ENCODE results near the gene ADA.

Gene ADA

DNA sequence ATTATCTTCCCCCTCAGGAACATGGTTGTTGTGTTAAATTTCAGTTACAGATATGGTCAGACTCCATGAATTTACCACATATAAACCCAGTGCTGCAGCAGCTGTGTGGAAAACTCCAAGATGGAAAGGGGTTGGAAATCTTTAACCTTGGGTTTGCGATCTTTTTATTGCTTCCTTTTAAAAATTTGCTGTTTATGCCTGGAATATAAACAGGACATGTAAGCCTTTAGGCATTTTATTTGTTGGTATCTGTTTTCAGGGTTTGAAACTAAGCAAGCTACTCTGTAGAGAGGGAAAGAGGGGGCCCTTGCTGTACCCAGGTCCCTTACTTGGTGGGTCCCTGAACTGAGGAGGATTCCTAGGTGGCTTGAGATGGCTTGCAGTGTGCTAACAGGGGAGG, 68.3 kb downstream of the ADA start:
- no peak for DNase-seq (ENCODE audit: low read depth in 3 of 3, low spot score in 1 of 3)

DNA sequence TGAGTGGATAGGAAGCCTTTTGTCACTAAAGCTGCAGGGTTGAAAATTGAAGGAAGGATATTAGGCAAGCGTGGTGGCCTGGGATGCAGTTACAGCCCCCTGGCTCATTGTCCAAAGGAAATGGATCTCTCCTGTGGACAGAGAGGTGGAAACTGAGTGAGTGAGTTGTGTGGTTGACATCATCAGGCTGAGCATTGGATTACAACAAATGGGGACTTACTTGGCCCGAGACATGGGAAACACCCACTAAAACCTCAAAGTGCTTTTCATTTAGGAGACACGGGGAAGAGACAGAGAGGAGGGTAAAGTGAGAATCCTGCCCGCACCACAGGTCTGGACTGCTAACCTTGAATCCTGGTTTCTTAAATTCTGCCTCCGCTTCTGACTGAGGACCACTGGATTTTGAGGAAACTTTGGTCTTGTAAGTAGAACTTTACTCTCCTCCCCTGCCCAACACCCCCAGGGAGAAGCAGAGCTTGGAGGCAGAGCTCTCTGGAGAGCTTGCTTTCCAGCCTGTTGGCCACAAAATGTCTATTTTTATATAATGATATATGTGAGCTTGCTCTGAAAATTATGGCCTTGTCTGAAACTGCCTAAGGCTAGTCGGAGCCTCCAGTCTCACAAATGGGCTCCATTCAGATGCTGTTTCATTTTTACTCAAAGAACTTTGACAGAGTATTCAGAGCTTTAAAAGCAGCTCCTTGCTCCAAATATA, 69.0 kb downstream of the ADA start, which contains the start of gene PKIG:
Gene PKIG (plus strand): TSS at position 269 of the 715 bp plus-strand sequence. CDS start 31,978 bp downstream, outside the sequence.
- no peak for DNase-seq (ENCODE audit: low read depth in 3 of 3, low spot score in 1 of 3)

DNA sequence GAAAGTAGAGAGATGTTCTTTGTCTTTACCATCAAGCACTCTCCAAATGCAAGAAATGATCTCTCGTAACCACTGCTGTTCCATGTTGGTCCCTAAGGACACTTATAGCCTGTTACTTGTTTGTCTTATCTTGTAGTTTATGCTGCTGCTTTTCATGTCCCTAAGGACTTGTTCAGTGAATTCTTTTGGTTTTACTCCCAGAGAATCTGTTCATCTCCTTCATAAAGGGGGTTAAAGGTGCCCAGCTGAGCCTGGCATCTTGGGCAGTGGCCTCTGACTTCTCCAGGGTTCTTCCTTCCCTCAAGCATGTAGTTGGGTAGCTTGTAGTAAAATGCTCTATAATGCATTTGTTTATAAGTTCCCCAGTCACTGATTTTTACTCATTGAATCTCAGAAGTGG, 70.0 kb downstream of the ADA start:
- DNase-seq (ENCODE audit: low read depth in 3 of 3, low spot score in 1 of 3), result no peak

DNA sequence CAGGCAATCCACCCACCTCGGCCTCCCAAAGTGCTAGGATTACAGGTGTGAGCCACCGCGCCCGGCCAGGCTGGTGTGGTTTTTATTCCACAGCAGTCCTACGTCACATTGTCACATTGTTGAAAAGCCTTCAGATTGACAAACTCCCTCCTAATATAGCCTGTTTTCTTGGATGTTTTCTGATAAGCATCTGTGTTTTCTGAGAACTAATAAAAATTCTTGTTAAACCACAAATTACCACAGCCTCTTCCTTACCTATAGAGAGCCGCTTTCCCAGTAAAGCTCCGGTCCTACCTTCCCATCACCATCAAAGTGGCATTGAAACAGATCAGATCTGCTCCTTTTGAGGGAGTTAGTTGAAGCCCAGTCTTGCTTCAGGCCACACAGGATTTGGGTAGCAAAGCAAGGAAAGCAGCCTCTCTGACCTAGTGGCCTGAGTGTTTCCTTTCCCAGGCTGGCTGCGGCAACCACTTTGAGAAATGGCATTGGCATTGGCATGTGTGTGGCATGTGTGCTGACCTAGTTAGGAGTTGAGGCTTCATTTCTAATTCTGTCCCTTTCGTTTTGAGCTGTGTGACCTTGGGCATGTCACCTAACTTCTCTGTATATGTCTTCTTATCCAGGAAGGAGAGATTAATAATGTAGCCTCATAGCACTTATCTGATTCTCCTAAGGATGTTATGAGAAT, 70.8 kb downstream of the ADA start:
- DNase-seq (ENCODE audit: low read depth in 3 of 3, low spot score in 1 of 3), result no peak

DNA sequence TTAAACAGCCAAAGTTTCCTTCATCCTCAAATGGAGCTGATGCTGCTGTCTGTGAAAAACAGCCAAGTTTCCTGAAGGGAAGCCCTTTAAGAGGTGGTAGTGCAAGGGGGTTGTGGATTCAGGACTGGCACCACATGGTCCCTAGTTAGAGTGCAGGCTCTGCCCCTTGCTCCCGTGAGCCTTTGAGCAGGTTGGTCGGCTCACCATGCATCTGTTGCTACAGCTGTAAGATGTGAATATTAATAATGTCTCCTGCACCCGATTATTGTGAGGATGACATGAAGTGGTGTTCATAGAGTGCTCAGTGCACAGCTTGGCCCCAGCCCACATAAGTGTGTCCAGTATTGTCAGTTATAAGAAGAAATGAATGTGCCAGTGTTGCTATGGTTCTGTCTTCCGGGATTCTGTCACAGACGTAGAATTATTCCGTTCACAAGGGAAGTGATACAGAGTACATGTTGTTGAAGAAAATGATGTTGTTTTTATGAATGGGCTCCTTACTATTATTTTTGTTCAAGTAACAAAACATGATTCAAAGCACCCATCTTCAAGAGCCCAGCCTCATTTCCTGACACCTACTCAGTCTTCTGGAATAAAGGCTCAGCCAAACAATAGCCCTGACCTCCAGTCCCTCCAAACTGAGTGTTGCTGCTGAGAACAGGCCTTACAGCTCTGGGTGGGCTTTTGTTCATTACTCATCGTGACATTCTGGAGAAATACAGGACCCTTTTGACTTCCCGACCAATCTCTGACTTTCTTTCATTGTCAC, 72.0 kb downstream of the ADA start:
- DNase-seq (ENCODE audit: low read depth in 3 of 3, low spot score in 1 of 3), result no peak

DNA sequence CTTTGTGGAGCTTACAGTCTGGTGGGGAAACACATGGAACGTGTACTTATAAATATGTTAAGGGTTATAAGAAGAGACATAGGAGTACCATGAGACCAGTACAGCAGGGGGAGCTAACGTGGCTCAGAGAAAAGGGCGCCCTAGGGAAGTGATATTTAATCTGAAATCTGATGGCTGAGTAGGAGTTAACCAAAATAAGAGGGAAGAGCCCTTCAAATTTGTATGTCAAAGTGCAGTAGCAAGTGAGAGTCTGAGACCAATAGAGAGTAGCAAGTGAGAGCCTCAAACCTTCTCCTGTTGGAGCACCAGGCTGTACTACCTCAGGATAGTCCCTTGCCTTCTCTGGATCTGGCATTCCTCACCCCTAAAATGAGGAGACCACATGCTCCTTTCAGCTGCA, 75.2 kb downstream of the ADA start:
- DNase-seq (ENCODE audit: low read depth in 3 of 3, low spot score in 1 of 3), result no peak

DNA sequence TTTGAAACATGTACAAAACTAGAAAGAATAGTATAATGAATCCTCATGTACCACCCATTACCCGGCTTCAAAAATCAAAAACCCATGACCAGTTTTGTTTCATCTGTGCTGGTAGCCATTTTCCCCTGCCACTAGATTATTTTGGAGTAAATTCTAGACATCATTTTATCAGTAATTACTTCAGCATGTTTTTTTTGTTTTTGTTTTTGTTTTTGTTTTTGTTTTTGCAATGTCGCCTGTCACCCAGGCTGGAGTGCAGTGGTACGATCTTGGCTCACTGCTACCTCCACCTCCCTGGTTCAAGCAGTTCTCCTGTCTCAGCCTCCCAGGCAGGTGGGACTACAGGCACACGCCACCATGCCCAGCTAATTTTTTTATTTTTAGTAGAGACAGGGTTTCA, 77.1 kb downstream of the ADA start:
- no peak for DNase-seq (ENCODE audit: low read depth in 3 of 3, low spot score in 1 of 3)

DNA sequence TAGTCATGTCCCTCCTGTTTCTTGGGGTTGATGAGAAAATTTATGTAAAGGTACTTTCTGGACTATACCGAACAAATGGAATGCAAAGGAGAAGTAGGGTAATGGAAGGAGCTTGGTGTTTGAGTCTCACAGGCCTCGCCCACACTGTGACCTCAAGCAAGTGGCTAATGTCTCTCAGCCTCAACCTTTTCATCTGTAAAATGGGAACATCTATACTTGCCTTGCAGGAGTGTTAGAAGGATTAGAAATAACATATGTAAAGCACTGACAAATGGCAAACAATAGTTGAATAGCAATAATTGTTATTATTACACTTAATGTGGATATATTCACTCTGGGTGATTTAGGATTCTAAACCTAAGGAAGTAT, 78.0 kb downstream of the ADA start:
- DNase-seq (ENCODE audit: low read depth in 3 of 3, low spot score in 1 of 3), result no peak

DNA sequence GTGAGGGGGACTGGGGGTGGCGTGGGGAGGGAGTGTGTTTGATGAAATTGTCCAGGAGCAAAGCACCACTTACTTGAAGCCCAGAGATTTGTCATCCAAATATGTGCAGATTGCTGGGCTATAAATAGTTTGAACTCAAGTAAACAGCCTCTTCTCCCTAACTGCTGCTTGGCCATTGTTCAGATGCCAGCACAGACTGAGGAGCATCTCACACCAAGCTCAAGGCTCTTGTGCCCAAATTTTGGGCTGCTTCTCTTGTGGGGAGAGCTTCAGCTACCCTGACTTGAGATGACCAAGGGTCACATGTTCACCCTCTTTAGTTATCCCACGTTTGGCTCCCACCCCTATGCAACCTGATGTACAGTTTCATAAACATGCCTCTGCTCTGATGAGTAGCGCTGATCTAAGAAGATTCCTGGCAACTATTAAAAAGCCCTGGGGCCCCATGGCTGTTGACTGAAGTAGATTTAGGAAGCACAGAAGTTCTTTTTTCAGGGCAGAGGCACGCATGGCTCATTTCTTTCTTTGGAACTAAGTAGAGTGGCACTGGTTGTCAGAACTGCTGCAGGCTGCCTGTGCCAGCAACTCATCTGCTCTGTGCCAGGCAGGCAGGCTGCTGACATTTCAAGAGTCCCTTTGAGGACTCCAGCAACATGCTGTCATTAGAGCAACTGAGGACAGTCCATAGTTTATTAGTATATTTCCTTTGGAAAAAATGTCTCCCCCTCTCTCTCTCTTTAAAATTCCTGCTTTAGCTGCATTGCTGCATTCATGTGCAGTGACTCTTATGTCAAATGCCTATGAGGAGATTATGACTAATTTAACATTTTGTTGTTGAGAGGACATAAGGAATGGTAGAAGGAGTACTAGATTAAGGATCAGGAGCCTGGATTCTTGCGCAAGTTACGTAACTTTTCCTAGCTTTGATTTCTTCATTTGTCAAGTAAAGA, 78.7 kb downstream of the ADA start:
- no peak for DNase-seq (ENCODE audit: low read depth in 3 of 3, low spot score in 1 of 3)

DNA sequence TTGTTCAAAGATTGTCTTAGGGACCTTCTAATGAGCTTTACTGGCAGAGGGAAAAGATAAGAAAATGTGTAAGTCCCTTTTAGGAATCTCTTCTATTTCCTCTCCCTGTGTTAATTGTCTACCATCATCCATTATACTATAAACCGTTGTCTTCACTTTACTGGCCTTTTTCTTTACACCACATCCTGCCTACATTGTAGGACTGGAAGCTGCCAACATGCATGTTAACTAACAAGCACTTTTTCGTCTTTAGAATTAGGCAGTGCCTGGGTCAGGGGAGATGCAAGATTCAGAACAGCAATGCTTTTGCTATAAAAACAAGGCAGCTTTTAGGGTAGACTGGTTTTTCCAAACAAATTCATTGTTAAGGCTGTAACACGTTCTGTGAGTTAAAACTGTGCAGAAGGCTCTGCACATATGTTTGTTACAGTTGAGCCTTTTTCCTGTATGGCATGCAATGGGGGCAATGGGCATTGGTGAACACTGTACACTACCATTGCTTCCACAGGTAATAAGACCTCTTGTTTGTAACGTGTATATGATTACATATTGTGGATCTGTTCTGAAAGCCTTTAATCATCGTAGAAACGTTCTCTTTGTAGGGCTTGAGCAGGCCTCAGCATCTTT, 80.0 kb downstream of the ADA start:
- no peak for DNase-seq (ENCODE audit: low read depth in 3 of 3, low spot score in 1 of 3)

DNA sequence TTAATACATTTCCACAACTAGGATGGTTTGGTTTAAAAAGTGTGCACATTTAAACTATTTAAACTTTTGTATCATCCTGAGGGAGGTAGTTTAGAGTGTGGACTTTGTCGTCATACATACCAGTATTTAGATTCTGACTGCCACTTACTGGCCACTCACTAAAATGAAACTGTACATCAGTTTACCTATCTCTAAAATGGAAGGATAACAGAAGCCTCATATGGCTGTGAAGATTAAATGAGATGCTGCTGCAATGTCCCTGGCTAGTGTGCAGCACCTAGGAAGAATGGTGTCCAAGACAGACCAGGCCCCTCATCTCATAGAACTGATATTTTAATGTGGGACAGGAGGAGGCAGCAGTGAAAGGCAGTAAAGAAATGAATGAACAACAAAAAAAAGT, 81.1 kb downstream of the ADA start:
- DNase-seq (ENCODE audit: low read depth in 3 of 3, low spot score in 1 of 3), result no peak

Data from stimulated activated CD4-positive, alpha-beta T cell treated with anti-CD3 and anti-CD28 coated beads, TNF-alpha, amount 100 ng/mL, for 1 hour (primary cell).